CD4-positive, alpha-beta memory T cell (primary cell): ENCODE results near the gene PRELP. TPM values are rescaled to one million over a fixed set of nuclear protein-coding genes. Genes with fewer than 3 reads are reported as not detected.
"Not testable (repeated sequence)": the region's sequence is repeated elsewhere in the genome, so short reads cannot be mapped to it uniquely, and the experiment has no call there.

ENCODE experiments used
- CTCF ChIA-PET: fragments of 350-600 bp; sonication (Branson Sonifier 250); formaldehyde crosslinking; loops from one replicate; lab custom pipeline; 2021; ENCODE audit warnings: inconsistent platforms; ENCODE audit not compliant: partially characterized antibody; lab: Charles Lee
- POLR2A ChIA-PET: fragments of 350-600 bp; sonication (Branson Sonifier 250); formaldehyde crosslinking; loops from one replicate; lab custom pipeline; 2021; ENCODE audit not compliant: partially characterized antibody; lab: Charles Lee
- DNase-seq, 5 donors: peaks; one replicate each; pipeline versions ENCODE4 v3.0.0 to v3.0.0-alpha.2; 2020 to 2022; ENCODE audit warnings: mixed read lengths in 1 of 5
- H3K27ac ChIP-seq: one replicate; pipeline ENCODE4 v1.7.0; 2013; ENCODE audit warnings: low read depth, low read length
- H3K27me3 ChIP-seq: 2 replicates; pipeline ENCODE4 v1.7.0; 2013; ENCODE audit warnings: mild to moderate bottlenecking, low read length, moderate library complexity; ENCODE audit not compliant: insufficient read depth
- H3K36me3 ChIP-seq: 2 replicates; pipeline ENCODE4 v1.7.0; 2013; ENCODE audit warnings: mild to moderate bottlenecking, low read length, moderate library complexity; ENCODE audit not compliant: insufficient read depth
- H3K4me1 ChIP-seq: 2 replicates; pipeline ENCODE4 v1.7.0; 2013; ENCODE audit warnings: mild to moderate bottlenecking, low read length, moderate library complexity; ENCODE audit not compliant: insufficient read depth
- H3K4me3 ChIP-seq, 2 donors: one replicate each; pipeline ENCODE4 v1.7.0; 2013; ENCODE audit warnings: low read length in 2 of 2, mild to moderate bottlenecking in 1 of 2
- H3K9me3 ChIP-seq, 2 donors: one replicate each; pipeline ENCODE4 v1.7.0; 2013; ENCODE audit warnings: low read length in 2 of 2, control low read depth in 1 of 2; ENCODE audit not compliant: control insufficient read depth in 1 of 2
- H3K27ac Mint-ChIP-seq, 7 donors: one replicate each; pipeline ENCODE4 v1.8.0; 2020 to 2021; ENCODE audit warnings: mixed read lengths in 7 of 7, mild to moderate bottlenecking in 6 of 7, inconsistent platforms in 3 of 7, moderate library complexity in 3 of 7
- H3K27me3 Mint-ChIP-seq, 2 donors: one replicate each; pipeline ENCODE4 v1.8.0; 2020 to 2021; ENCODE audit warnings: mixed read lengths in 2 of 2
- H3K36me3 Mint-ChIP-seq, 2 donors: one replicate each; pipeline ENCODE4 v1.8.0; 2020 to 2021; ENCODE audit warnings: mixed read lengths in 2 of 2, inconsistent platforms in 1 of 2, mild to moderate bottlenecking in 1 of 2
- H3K4me1 Mint-ChIP-seq, 4 donors: one replicate each; pipeline ENCODE4 v1.8.0; 2020 to 2021; ENCODE audit warnings: mixed read lengths in 4 of 4, mild to moderate bottlenecking in 1 of 4
- H3K4me3 Mint-ChIP-seq, 8 donors: one replicate each; pipeline ENCODE4 v1.8.0; 2020 to 2021; ENCODE audit warnings: mixed read lengths in 8 of 8, mild to moderate bottlenecking in 7 of 8, moderate library complexity in 6 of 8, inconsistent platforms in 3 of 8
- H3K9me3 Mint-ChIP-seq, 8 donors: one replicate each; pipeline ENCODE4 v1.8.0; 2020 to 2021; ENCODE audit warnings: mixed read lengths in 8 of 8, mild to moderate bottlenecking in 5 of 8, inconsistent platforms in 3 of 8, moderate library complexity in 1 of 8
- intact Hi-C: fragments of 100-400 bp; cut with micrococcal nuclease; formaldehyde crosslinking; loops from one replicate; pipeline ENCODE4 v1.15.1; 2023
- polyA plus RNA-seq, 2 donors: library from polyadenylated mRNA; unstranded; fragments of 300-500 nt; fragmentation: Illumina TruSeq; gene quantifications; one replicate each; pipeline ENCODE4 v1.2.3, GENCODE V29; 2021
- total RNA-seq, 2 experiments: library from RNA; stranded (reverse); gene quantifications; one replicate each; pipeline ENCODE4 v1.2.3, GENCODE V29; 2021

Gene PRELP
- total and polyA plus RNA-seq, 4 experiments from 2014 or later, result not detected

DNA sequence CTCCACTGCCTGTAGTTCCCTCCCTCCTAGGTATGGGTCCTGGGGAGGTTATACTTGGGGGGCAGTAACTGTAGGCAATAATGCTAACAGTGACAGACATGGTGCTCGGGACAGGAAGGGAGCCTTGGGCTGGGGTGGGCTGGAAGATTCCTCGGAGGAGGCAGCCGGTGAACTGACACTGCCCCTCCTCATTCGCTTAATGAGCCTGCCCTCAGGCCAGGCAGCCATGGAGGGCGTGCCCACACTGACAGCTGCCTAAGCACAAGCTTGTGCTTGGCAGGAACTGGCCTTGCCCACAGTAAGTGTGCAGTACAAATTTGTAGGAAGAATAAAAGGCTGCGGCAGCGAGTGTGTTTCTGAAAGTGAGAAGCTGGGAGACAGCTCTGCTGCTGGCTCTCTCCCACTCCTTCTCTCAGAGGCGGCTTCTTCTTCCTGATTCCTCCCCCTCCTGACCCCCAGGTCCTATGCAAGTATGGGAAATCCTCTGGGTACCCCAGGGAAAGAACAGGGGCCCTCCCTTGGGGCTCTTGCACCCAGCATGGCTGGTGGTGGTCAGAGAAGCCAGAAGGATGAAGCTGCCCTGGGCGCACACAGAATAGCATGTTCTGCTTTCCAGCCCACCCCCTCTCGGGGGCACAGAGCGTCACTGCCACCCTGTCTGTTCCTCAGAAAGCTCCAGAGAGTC, 42.0 kb downstream of the PRELP start:
- Mint-ChIP-seq H3K36me3 (no peaks in the 10 kb centered on the region), H3K4me3 (no peak overlapping the region), H3K9me3 (no peaks in the 10 kb centered on the region), H3K27ac (peak overlapping the region in 1 of 7 donors; percentile 52), H3K4me1 (peaks cover 3 to 20% (median 17%) of the 10 kb centered on the region in 4 donors), H3K27me3 (peaks cover 2 to 10% of the 10 kb centered on the region in 2 donors)
- Histone ChIP-seq H3K36me3 (no peaks in the 10 kb centered on the region), H3K9me3 (no peaks in the 10 kb centered on the region), H3K27ac (no peak overlapping the region), H3K4me1 (peaks cover 4% of the 10 kb centered on the region), H3K4me3 (no peak overlapping the region), H3K27me3 (no peaks in the 10 kb centered on the region)
- DNase-seq, result no peak
- ChIA-PET CTCF (interaction anchor here (1.7 to 2.6 kb wide), 2 partner anchors 10 to 13 kb away, joined by 5 to 10 read pairs; no protein-coding TSS in a partner anchor), POLR2A (no interaction called here)
- intact Hi-C loops, result no loop called here

DNA sequence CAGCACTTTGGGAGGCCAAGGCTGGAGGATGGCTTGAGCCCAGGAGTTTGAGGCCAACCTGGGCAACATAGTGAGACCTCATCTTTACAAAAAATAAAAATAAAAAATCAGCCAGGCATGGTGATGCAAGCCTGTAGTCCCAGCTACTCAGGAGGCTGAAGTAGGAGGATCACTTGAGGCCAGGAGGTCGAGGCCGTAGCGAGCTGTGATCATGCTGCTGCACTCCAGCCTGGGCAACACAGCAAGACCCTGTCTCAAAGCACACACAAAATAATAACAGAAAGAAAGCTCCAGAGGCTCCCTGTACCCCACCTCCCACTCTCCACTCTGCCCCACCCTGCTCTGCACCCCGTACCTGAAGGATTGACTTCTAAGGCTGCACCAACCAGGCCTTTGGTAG, 42.5 kb downstream of the PRELP start:
- H3K4me3 ChIP-seq, H3K4me3 Mint-ChIP-seq, H3K9me3 Mint-ChIP-seq, H3K27ac ChIP-seq, H3K36me3 Mint-ChIP-seq, H3K27ac Mint-ChIP-seq, H3K4me1 ChIP-seq, intact Hi-C loops, H3K27me3 Mint-ChIP-seq, DNase-seq, H3K36me3 ChIP-seq, POLR2A ChIA-PET, H3K9me3 ChIP-seq, H3K27me3 ChIP-seq: not testable (repeated sequence)
- H3K4me1 Mint-ChIP-seq, result peaks cover 0 to 14% (median 12%) of the 10 kb centered on the region in 4 donors
- CTCF ChIA-PET, result interaction anchor here (2.6 kb wide), 1 partner anchor 13 kb away, joined by 10 read pairs; no protein-coding TSS in a partner anchor

DNA sequence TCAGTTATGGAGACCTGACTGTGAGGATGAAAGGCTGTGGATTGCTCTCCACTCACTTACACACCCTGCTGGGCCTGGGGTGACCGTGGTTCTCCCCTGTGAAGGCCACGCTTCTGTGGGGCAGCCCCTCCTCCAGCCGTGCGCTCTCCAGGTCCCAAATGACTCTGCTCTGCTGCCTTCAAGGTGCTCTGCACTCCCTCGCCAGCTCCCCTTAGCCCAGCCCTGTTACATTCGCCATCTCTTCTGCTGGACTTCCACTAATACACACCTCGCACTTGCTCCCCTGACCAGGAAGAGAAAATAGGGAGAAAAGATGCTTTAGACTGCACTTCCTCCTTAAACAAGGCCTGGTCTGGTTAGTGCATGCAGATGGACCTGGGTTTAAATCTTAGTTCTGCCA, 42.9 kb downstream of the PRELP start:
- Histone ChIP-seq H3K4me1 (peaks cover 3% of the 10 kb centered on the region), H3K36me3 (no peaks in the 10 kb centered on the region), H3K4me3 (no peak overlapping the region), H3K27me3 (no peaks in the 10 kb centered on the region), H3K9me3 (no peaks in the 10 kb centered on the region), H3K27ac (no peak overlapping the region)
- H3K27ac Mint-ChIP-seq, result no peak overlapping the region
- no peak overlapping the region for H3K4me3 Mint-ChIP-seq
- intact Hi-C loops, result no loop called here
- peaks cover 2 to 5% of the 10 kb centered on the region in 2 donors for H3K27me3 Mint-ChIP-seq
- peaks cover 0 to 10% (median 8%) of the 10 kb centered on the region in 4 donors for H3K4me1 Mint-ChIP-seq
- POLR2A ChIA-PET, result no interaction called here
- no peak for DNase-seq
- H3K9me3 Mint-ChIP-seq, result no peaks in the 10 kb centered on the region
- CTCF ChIA-PET, result interaction anchor here (0.6 to 2.6 kb wide), 2 partner anchors 14 to 102 kb away, joined by 4 to 10 read pairs; no protein-coding TSS in a partner anchor
- no peaks in the 10 kb centered on the region for H3K36me3 Mint-ChIP-seq

DNA sequence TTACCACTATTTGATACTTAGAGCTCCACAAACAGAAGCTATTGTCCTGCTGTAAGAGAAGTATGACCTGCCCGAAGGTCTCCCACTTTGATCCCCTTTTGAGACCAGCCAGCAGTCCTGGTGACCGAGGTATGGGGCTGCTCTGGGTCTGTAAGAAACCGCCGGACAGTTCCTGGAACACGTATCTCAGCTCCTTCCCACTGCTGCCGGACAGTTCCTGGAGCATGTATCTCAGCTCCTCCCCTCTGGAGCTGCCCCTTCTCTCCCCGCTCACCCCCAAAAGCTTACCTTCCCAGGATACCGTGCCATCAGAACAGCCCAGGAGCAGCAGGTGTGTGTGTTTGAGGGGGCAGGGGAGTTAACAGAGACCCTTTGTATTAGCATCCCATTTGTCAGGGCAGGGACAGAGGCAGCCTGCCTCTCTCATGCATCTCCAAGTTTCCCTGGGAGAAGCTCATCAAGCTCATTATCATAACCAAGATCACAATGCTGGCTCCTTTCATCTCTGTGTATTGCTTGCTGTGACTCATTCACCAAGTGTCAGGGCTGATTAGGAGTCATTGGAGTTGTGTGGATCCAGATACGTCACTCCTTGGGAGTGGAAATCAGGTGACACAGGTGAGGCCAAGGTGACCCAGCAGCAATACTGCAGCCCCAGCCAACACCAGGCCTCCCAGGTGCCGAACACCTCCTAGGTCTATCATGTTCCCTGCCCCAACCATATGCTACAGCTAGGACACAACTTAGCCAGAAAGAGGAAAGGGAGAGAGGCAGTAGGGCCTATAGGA, 43.6 kb downstream of the PRELP start:
- no peak for DNase-seq
- Mint-ChIP-seq H3K4me3 (no peak overlapping the region), H3K27me3 (peaks cover 2 to 5% of the 10 kb centered on the region in 2 donors), H3K27ac (no peak overlapping the region), H3K36me3 (no peaks in the 10 kb centered on the region), H3K4me1 (peaks cover 0 to 4% (median 4%) of the 10 kb centered on the region in 4 donors), H3K9me3 (no peaks in the 10 kb centered on the region)
- Histone ChIP-seq H3K27me3 (no peaks in the 10 kb centered on the region), H3K9me3 (no peaks in the 10 kb centered on the region), H3K4me3 (no peak overlapping the region), H3K27ac (no peak overlapping the region), H3K4me1 (no peaks in the 10 kb centered on the region), H3K36me3 (no peaks in the 10 kb centered on the region)
- ChIA-PET POLR2A (no interaction called here), CTCF (interaction anchor here (0.6 to 2.1 kb wide), 2 partner anchors 102 to 610 kb away, joined by 4 to 5 read pairs; no protein-coding TSS in a partner anchor)
- intact Hi-C loops, result no loop called here

DNA sequence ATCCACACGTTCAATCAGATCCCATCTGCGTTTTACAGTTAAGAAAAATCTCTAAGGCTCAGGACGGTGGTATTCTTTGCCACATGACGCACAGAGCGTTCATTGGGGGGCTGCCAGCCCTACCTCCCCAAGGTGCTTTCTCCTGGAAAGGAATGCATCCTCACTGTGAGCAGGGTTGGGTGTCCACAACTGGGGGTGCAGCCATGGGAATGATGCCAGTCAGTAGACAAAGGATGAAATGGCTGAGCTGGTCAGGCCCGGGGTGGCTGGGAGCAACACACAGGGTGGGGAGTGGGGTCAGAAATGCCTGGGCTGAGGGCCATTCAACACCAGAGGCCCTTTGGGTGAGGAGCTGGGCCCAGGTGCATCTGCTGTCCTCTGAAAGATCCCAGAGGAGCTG, 44.3 kb downstream of the PRELP start:
- no peaks in the 10 kb centered on the region for H3K9me3 ChIP-seq
- ChIA-PET CTCF (interaction anchor here (0.9 to 2.1 kb wide), 2 partner anchors 106 to 609 kb away, joined by 3 to 5 read pairs; no protein-coding TSS in a partner anchor), POLR2A (no interaction called here)
- H3K4me1 ChIP-seq, result no peaks in the 10 kb centered on the region
- Mint-ChIP-seq H3K36me3 (no peaks in the 10 kb centered on the region), H3K27ac (no peak overlapping the region), H3K4me1 (no peaks in the 10 kb centered on the region), H3K9me3 (no peaks in the 10 kb centered on the region), H3K27me3 (peaks cover 0 to 5% of the 10 kb centered on the region in 2 donors), H3K4me3 (no peak overlapping the region)
- no peaks in the 10 kb centered on the region for H3K27me3 ChIP-seq
- H3K27ac ChIP-seq, result no peak overlapping the region
- H3K36me3 ChIP-seq, result no peaks in the 10 kb centered on the region
- H3K4me3 ChIP-seq, result no peak overlapping the region
- DNase-seq, result no peak
- intact Hi-C loops, result no loop called here

DNA sequence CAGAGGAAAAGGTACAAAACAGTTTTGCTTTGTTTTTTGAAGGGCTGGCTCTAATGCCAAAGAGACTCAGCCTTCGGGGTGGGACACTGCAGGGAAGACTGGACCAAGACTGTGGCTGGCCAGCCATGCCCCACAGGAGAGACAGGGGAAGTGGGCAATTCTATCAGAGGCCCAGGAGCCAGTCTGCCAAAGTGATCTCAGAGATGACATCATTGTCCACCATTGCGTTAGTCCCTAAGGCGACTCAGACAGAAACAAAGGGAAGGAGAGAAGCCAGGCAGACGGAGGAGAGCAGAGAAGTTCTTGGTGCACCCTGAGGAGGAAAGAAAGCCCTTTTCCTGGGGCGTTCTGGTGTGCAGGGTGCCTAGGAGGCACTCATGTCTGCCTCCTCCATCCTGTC, 44.7 kb downstream of the PRELP start:
- Histone ChIP-seq H3K36me3 (no peaks in the 10 kb centered on the region), H3K4me3 (no peak overlapping the region), H3K4me1 (no peaks in the 10 kb centered on the region), H3K27me3 (no peaks in the 10 kb centered on the region), H3K9me3 (no peaks in the 10 kb centered on the region), H3K27ac (no peak overlapping the region)
- no peak for DNase-seq
- Mint-ChIP-seq H3K4me1 (no peaks in the 10 kb centered on the region), H3K36me3 (no peaks in the 10 kb centered on the region), H3K27ac (no peak overlapping the region), H3K9me3 (no peaks in the 10 kb centered on the region), H3K27me3 (peaks cover 0 to 1% of the 10 kb centered on the region in 2 donors), H3K4me3 (no peak overlapping the region)
- intact Hi-C loops, result no loop called here
- ChIA-PET CTCF (interaction anchor here (0.9 to 2.1 kb wide), 2 partner anchors 105 to 609 kb away, joined by 3 to 5 read pairs; no protein-coding TSS in a partner anchor), POLR2A (no interaction called here)
